ENCODE results near the gene USP10. TPM values are rescaled to one million over a fixed set of nuclear protein-coding genes. Genes with fewer than 3 reads are reported as not detected.

USP10 gene
- total RNA-seq, 1 donor from 2014 or later: 62.7 TPM

DNA sequence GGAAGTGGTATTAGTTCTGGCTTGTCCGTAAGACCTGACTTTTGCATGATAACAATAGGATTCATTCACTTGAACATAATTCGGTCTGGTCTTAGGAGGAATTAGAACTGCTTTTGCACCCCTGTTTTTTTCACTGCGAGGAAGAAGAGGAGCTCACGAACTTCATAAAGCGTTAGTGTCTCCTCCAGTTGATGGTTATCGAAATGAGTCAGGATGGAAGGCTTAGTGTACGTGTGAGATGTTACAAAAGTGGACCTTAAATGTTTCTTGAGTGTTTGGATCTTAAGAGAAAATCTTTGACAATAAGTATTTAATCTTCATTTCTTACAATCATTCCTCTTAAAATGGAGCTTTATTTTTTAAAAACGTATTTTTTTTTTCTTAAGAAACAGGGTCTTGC is 52.8 kb downstream of the USP10 start:
- no peak overlapping the region for H3K27ac ChIP-seq
- intact Hi-C loops (cut with DNase I): loop anchor here (10.0 kb wide), 1 partner anchor 202 kb away; no protein-coding TSS in a partner anchor
- H3K27me3 ChIP-seq (ENCODE audit: low read depth): no peaks in the 10 kb centered on the region
- DNase-seq (no peak), ATAC-seq (no peak)
- H3K4me1 ChIP-seq: peaks cover 47% of the 10 kb centered on the region
- H3K4me3 ChIP-seq: no peak overlapping the region
- H3K36me3 ChIP-seq: no peaks in the 10 kb centered on the region
- no peaks in the 10 kb centered on the region for H3K9me3 ChIP-seq
- TF ChIP-seq, protein P1, sequence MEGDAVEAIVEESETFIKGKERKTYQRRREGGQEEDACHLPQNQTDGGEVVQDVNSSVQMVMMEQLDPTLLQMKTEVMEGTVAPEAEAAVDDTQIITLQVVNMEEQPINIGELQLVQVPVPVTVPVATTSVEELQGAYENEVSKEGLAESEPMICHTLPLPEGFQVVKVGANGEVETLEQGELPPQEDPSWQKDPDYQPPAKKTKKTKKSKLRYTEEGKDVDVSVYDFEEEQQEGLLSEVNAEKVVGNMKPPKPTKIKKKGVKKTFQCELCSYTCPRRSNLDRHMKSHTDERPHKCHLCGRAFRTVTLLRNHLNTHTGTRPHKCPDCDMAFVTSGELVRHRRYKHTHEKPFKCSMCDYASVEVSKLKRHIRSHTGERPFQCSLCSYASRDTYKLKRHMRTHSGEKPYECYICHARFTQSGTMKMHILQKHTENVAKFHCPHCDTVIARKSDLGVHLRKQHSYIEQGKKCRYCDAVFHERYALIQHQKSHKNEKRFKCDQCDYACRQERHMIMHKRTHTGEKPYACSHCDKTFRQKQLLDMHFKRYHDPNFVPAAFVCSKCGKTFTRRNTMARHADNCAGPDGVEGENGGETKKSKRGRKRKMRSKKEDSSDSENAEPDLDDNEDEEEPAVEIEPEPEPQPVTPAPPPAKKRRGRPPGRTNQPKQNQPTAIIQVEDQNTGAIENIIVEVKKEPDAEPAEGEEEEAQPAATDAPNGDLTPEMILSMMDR (IDR thresholded peaks at IDR 0.05): no peak

DNA sequence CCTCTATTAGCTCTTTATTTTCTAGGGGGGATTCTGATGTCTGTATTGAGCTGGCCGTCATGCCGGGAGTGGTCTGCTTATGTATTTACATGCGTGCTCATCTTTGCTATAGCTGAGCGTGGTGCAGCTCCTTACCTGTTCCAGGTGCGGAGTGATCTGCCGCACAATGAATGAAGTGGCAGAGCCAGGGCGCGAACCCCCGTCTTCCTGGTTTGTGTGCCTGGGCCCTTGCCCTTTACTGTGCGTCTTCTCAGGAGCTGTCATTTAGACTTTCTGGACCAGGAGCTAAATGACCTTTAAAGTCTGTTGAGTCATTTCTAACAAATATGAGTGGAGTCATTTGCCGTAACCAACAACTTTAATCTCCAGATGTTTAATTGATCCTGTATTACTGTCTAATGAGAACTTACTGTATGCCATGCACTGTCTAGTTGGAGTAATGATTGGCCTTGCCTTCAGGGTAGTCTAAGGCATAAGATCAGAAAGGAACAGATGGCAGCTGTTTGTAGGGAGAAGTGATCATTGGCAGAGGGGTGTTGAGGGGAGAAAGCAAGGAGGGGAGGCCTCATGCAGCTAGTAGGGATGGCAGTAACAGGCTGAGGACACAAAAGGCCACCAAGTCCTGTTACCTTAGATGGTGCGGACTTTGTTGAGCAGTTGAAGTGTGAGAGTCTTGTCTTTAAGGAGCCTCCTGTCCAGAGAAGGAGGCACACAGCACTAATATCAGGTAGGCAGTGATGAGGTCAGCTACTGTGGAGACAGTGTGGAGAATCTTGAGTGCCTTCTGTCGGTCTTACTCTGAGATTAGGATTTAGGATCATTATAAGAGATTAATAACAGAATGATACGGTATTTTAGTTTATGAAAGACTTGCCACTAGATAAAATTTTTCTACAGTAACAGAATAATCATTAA is 53.9 kb downstream of the USP10 start:
- Histone ChIP-seq H3K36me3 (peaks cover 4% of the 10 kb centered on the region), H3K9me3 (no peaks in the 10 kb centered on the region), H3K4me1 (peaks cover 53% of the 10 kb centered on the region), H3K27me3 (ENCODE audit: low read depth) (no peaks in the 10 kb centered on the region), H3K4me3 (no peak overlapping the region), H3K27ac (no peak overlapping the region)
- TF ChIP-seq, protein P1 (IDR thresholded peaks at IDR 0.05): no peak
- intact Hi-C loops (cut with DNase I): loop anchor here (10.0 kb wide), 1 partner anchor 201 kb away; no protein-coding TSS in a partner anchor
- ATAC-seq: no peak
- no peak for DNase-seq

DNA sequence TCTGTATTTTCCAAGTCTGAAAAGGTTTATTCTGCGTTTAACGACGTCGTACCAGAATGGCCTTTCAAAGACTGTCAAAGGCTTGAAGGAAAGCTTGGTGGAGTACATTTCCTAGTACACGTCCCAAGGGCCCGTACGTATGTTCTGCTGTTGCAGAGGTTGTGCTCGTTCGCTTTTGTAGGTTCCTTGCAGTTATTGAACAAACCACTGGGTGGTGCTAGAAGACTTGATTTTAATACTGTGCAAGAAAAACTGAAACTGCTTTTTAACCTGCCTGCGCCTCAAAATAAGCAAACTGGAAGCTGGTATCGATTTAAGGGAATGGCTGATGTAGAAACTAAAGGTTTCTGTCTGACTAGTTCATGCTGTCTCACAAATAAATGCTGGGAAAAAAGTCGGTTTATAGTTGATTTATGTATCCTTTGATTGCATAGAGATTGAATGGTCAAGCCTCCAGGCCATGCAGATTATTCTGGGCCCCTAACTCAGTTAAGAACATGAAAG is 54.6 kb downstream of the USP10 start:
- DNase-seq (no peak), ATAC-seq (peak; percentile 86 to 87)
- Histone ChIP-seq H3K9me3 (no peaks in the 10 kb centered on the region), H3K27ac (no peak overlapping the region), H3K4me1 (peaks cover 55% of the 10 kb centered on the region), H3K4me3 (no peak overlapping the region), H3K27me3 (ENCODE audit: low read depth) (no peaks in the 10 kb centered on the region), H3K36me3 (peaks cover 6% of the 10 kb centered on the region)
- TF ChIP-seq, protein P1 (IDR thresholded peaks at IDR 0.05): peak; percentile 91
- intact Hi-C loops (cut with DNase I): loop anchor here (10.0 kb wide), 1 partner anchor 200 kb away; no protein-coding TSS in a partner anchor

DNA sequence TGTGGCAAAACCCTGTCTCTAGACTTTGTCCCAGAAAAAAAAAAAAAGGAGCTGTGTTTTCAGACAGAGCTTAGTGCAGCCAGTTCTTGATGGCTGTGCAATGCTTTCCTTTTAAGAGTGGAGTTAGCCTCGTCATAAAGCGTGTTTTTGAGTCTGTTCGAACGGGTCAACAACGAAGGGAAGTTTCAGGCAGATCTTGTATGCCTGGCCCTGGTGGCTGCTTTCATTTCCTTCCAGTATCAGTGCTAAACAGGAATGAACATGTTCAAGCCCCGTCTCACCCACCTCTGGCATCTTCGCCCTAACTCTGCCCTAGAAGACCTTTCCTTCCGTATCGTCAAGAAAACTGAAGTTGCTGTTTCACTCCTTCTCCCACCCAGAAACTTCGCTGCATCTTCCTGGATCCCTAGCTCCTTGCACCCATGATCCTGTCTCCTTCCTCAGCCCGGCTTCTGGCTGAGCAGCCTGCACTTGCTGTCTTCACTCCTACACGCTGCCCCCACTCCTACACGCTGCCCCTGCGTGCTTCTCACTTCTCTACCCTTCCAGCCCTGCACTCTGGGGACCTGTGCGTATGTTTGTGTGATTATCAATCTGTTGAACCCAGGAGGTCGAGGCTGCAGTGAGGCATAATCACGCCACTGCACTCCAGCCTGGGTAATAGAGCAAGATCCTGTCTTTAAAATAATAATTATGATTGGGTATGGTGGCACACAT is 55.3 kb downstream of the USP10 start:
- Histone ChIP-seq H3K9me3 (no peaks in the 10 kb centered on the region), H3K27ac (no peak overlapping the region), H3K4me1 (peaks cover 48% of the 10 kb centered on the region), H3K27me3 (ENCODE audit: low read depth) (no peaks in the 10 kb centered on the region), H3K36me3 (peaks cover 13% of the 10 kb centered on the region), H3K4me3 (no peak overlapping the region)
- TF ChIP-seq, protein P1 (IDR thresholded peaks at IDR 0.05): no peak
- intact Hi-C loops (cut with DNase I): loop anchor here (10.0 kb wide), 1 partner anchor 200 kb away; no protein-coding TSS in a partner anchor
- ATAC-seq: no peak
- no peak for DNase-seq

DNA sequence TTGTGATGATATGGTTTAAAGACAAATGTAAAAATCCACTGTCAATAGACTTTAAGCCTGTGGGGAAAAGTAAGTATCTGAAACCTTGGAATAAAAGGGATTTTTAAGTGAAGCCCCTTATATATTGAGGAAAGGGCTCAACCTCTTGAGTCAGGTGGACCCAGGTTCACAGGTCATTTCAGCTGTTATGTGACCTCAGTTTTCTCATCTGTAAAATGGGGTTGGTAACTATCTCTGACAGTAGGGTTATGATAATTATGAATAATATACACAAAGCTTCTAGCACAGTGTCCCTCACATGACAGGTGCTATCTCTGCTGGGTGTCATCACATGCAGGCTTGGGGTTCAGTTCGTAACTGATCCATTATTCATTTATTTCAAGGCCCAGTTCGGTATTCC is 57.0 kb downstream of the USP10 start:
- intact Hi-C loops (cut with DNase I): loop anchor here (10.0 kb wide), 1 partner anchor 198 kb away; no protein-coding TSS in a partner anchor
- Histone ChIP-seq H3K4me1 (peaks cover 31% of the 10 kb centered on the region), H3K27ac (no peak overlapping the region), H3K27me3 (ENCODE audit: low read depth) (no peaks in the 10 kb centered on the region), H3K4me3 (no peak overlapping the region), H3K36me3 (peaks cover 30% of the 10 kb centered on the region), H3K9me3 (no peaks in the 10 kb centered on the region)
- TF ChIP-seq, protein P1 (IDR thresholded peaks at IDR 0.05): no peak
- ATAC-seq (no peak), DNase-seq (no peak)
